ENCODE data around the gene PTGER3. TPM values are rescaled to one million over a fixed set of nuclear protein-coding genes. Genes with fewer than 3 reads are reported as not detected.

PTGER3 gene
- total RNA-seq, 1 experiment from 2014 or later: not detected

- BruUV-seq (replicated peaks): no TSS peak
- no peaks in the 10 kb centered on the region for H3K4me1 Mint-ChIP-seq (ENCODE audit: insufficient read depth, unreplicated experiment)
- CTCF ChIA-PET: no interaction called here
Observed at GRCh38 chr1:70997793-70998192, 49.8 kb downstream of the PTGER3 start.

GRCh38 chr1:70994753-70995268 lies 52.8 kb downstream of the PTGER3 start:
- Mint-ChIP-seq H3K27ac (ENCODE audit: low read depth, unreplicated experiment) (no peak overlapping the region), H3K27me3 (ENCODE audit: insufficient read depth, unreplicated experiment) (peaks cover 51% of the 10 kb centered on the region), H3K4me1 (ENCODE audit: insufficient read depth, unreplicated experiment) (no peaks in the 10 kb centered on the region), H3K9me3 (ENCODE audit: unreplicated experiment) (no peaks in the 10 kb centered on the region), H3K4me3 (ENCODE audit: unreplicated experiment) (no peak overlapping the region), H3K36me3 (ENCODE audit: insufficient read depth, unreplicated experiment) (no peaks in the 10 kb centered on the region)
- ChIA-PET CTCF (no interaction called here), POLR2A (no interaction called here)
- intact Hi-C loops (cut with micrococcal nuclease): no loop called here
- no TSS peak for BruUV-seq (replicated peaks)
- no peak for DNase-seq (ENCODE audit: unreplicated experiment)
- no peak for TF ChIP-seq CTCF (IDR thresholded peaks at IDR 0.05; ENCODE audit: unreplicated experiment)

More at GRCh38 chr1:70997793-70998192, 49.8 kb downstream of the PTGER3 start:
- H3K27ac Mint-ChIP-seq (ENCODE audit: low read depth, unreplicated experiment): no peak overlapping the region
- H3K27me3 Mint-ChIP-seq (ENCODE audit: insufficient read depth, unreplicated experiment): peaks cover 64% of the 10 kb centered on the region
- POLR2A ChIA-PET: interaction anchor here (0.6 kb wide), 1 partner anchor 394 kb away, joined by 3 read pairs; no protein-coding TSS in a partner anchor
- H3K9me3 Mint-ChIP-seq (ENCODE audit: unreplicated experiment): no peaks in the 10 kb centered on the region
- intact Hi-C loops (cut with micrococcal nuclease): no loop called here
- H3K36me3 Mint-ChIP-seq (ENCODE audit: insufficient read depth, unreplicated experiment): no peaks in the 10 kb centered on the region
- no peak for TF ChIP-seq CTCF (IDR thresholded peaks at IDR 0.05; ENCODE audit: unreplicated experiment)
- DNase-seq (ENCODE audit: unreplicated experiment): no peak
- H3K4me3 Mint-ChIP-seq (ENCODE audit: unreplicated experiment): no peak overlapping the region

GRCh38 chr1:70993798-70994197 lies 53.8 kb downstream of the PTGER3 start:
- POLR2A ChIA-PET: no interaction called here
- CTCF ChIA-PET: interaction anchor here (0.6 to 0.7 kb wide), 2 partner anchors 41 to 99 kb away, joined by 3 to 5 read pairs; no protein-coding TSS in a partner anchor
- no peak for TF ChIP-seq CTCF (IDR thresholded peaks at IDR 0.05; ENCODE audit: unreplicated experiment)
- Mint-ChIP-seq H3K27ac (ENCODE audit: low read depth, unreplicated experiment) (no peak overlapping the region), H3K36me3 (ENCODE audit: insufficient read depth, unreplicated experiment) (no peaks in the 10 kb centered on the region), H3K9me3 (ENCODE audit: unreplicated experiment) (no peaks in the 10 kb centered on the region), H3K27me3 (ENCODE audit: insufficient read depth, unreplicated experiment) (peaks cover 41% of the 10 kb centered on the region), H3K4me3 (ENCODE audit: unreplicated experiment) (no peak overlapping the region), H3K4me1 (ENCODE audit: insufficient read depth, unreplicated experiment) (no peaks in the 10 kb centered on the region)
- intact Hi-C loops (cut with micrococcal nuclease): no loop called here
- DNase-seq (ENCODE audit: unreplicated experiment): no peak
- no TSS peak for BruUV-seq (replicated peaks)

- ChIA-PET CTCF (interaction anchor here (1.1 kb wide), 1 partner anchor 58 kb away, joined by 4 read pairs; no protein-coding TSS in a partner anchor), POLR2A (no interaction called here)
- TF ChIP-seq CTCF (IDR thresholded peaks at IDR 0.05; ENCODE audit: unreplicated experiment): no peak
- intact Hi-C loops (cut with micrococcal nuclease): no loop called here
- Mint-ChIP-seq H3K27me3 (ENCODE audit: insufficient read depth, unreplicated experiment) (peaks cover 31% of the 10 kb centered on the region), H3K27ac (ENCODE audit: low read depth, unreplicated experiment) (no peak overlapping the region), H3K36me3 (ENCODE audit: insufficient read depth, unreplicated experiment) (no peaks in the 10 kb centered on the region), H3K4me3 (ENCODE audit: unreplicated experiment) (no peak overlapping the region), H3K4me1 (ENCODE audit: insufficient read depth, unreplicated experiment) (no peaks in the 10 kb centered on the region), H3K9me3 (ENCODE audit: unreplicated experiment) (no peaks in the 10 kb centered on the region)
- BruUV-seq (replicated peaks): no TSS peak
- DNase-seq (ENCODE audit: unreplicated experiment): no peak
Observed at GRCh38 chr1:70992521-70992920, 55.1 kb downstream of the PTGER3 start.

All from MCF 10A (cell line).